Nephron (organoid): ENCODE results near the gene KDM5A.
"Not testable (repeated sequence)": the region's sequence is repeated elsewhere in the genome, so short reads cannot be mapped to it uniquely, and the experiment has no call there.

Experiments used
- H3K27ac Mint-ChIP-seq, 3 experiments: 2 replicates each; pipeline ENCODE4 v1.8.0; 2020; ENCODE audit warnings: mixed read lengths in 3 of 3, mild to moderate bottlenecking in 2 of 3, moderate library complexity in 1 of 3
- H3K27me3 Mint-ChIP-seq: 2 replicates; pipeline ENCODE4 v1.8.0; 2021; ENCODE audit warnings: low read depth, mild to moderate bottlenecking, moderate library complexity, mixed read lengths
- H3K36me3 Mint-ChIP-seq: 2 replicates; pipeline ENCODE4 v1.8.0; 2020; ENCODE audit warnings: low read depth, mixed read lengths
- H3K4me1 Mint-ChIP-seq: 2 replicates; pipeline ENCODE4 v1.8.0; 2020; ENCODE audit warnings: mixed read lengths
- H3K4me3 Mint-ChIP-seq, 3 experiments: 2 replicates each; pipeline ENCODE4 v1.8.0; 2020; ENCODE audit warnings: mild to moderate bottlenecking in 3 of 3, mixed read lengths in 3 of 3, moderate library complexity in 2 of 3
- H3K9me3 Mint-ChIP-seq: 2 replicates; pipeline ENCODE4 v1.8.0; 2020; ENCODE audit warnings: mixed read lengths
- TF ChIP-seq, protein P1 (sequence below), 3 experiments: fragments of 200-600 bp; sonication (generic); IDR thresholded peaks; one replicate each; pipeline ENCODE4 v1.5.0; 2021; ENCODE audit warnings: antibody characterized with exemption in 3 of 3; ENCODE audit not compliant: unreplicated experiment in 3 of 3

KDM5A gene

DNA sequence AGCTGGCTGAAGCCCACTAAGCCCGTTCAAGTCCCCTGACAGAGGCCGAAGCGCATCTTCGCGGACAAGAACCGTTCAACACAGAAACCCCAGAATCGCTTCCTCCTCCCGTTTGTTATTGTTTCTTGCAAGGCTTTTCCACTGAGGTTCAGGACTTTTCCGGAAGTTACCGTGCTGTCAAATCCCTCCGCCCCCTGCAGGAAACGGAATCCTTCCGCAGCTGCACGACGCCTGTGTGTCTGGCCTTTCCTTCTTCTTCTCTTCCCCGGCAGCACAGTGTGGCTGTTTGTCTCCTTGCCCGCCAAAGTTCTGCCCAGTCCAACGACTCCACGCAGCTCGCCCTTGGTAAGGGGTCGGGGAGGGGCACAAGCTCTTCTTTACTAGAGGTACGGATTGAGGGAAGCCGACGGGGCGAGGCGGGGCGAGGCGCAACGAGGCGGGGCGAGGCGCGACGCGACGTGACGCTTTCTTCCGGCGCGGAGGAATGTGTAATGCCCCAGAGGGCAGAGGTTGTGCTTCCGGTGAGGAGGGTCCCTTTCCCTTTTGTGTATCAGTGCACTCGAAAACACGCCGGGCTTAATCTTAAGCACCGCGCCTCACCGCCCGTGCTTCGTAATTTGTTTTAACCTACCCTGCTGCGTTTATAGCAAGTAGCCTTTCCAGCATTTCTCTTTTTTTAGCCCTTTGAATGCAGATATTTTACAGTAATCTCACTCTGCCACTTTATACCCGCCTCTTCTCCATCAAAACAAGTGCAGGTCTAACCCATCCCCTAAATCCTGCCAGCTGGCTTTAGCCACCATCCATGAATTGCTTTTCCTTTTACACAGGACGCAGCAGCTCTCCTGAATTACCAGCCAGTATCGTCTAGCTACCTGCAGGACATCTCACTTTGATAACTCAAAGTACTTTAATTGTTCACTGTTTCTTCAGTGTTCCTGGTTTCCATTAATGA is at the start of gene KDM5A:
Gene KDM5A (minus strand): TSS at position 179 of the 955 bp plus-strand sequence. CDS start 229 bp downstream, outside the sequence.
- Mint-ChIP-seq H3K4me1 (peaks cover 24% of the 10 kb centered on the region), H3K4me3 (peak within 1 kb of the TSS; percentile 92 to 99 (median 96)), H3K27ac (peak within 1 kb of the TSS; percentile 97 to 99 (median 98)), H3K9me3 (no peaks in the 10 kb centered on the region), H3K27me3 (no peaks in the 10 kb centered on the region), H3K36me3 (peaks cover 12% of the 10 kb centered on the region)
- TF ChIP-seq, protein P1, sequence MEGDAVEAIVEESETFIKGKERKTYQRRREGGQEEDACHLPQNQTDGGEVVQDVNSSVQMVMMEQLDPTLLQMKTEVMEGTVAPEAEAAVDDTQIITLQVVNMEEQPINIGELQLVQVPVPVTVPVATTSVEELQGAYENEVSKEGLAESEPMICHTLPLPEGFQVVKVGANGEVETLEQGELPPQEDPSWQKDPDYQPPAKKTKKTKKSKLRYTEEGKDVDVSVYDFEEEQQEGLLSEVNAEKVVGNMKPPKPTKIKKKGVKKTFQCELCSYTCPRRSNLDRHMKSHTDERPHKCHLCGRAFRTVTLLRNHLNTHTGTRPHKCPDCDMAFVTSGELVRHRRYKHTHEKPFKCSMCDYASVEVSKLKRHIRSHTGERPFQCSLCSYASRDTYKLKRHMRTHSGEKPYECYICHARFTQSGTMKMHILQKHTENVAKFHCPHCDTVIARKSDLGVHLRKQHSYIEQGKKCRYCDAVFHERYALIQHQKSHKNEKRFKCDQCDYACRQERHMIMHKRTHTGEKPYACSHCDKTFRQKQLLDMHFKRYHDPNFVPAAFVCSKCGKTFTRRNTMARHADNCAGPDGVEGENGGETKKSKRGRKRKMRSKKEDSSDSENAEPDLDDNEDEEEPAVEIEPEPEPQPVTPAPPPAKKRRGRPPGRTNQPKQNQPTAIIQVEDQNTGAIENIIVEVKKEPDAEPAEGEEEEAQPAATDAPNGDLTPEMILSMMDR (IDR thresholded peaks at IDR 0.05; ENCODE audit: unreplicated experiment in 3 of 3) = no peak

DNA sequence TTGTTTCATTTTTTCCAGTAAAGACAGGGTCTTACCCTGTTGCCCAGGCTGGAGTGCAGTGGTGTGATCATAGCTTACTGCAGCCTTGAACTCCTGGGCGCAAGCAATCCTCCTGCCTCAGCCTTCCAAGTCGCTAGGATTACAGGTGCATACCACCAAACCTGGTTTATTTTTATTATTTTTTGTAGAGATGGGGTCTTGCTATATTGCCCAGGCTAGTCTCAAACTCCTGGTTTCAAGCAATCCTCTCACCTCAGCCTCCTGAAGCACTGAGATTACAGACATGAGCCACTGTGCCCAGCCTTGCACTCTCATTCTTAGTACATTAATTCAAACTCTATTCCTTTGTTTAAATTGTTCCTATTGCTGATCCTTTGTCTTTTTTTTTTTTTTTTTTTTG is 46.6 kb upstream of the KDM5A start:
- H3K4me1 Mint-ChIP-seq, H3K27ac Mint-ChIP-seq, H3K4me3 Mint-ChIP-seq, H3K9me3 Mint-ChIP-seq, H3K27me3 Mint-ChIP-seq: not testable (repeated sequence)
- peaks cover 61% of the 10 kb centered on the region for H3K36me3 Mint-ChIP-seq

DNA sequence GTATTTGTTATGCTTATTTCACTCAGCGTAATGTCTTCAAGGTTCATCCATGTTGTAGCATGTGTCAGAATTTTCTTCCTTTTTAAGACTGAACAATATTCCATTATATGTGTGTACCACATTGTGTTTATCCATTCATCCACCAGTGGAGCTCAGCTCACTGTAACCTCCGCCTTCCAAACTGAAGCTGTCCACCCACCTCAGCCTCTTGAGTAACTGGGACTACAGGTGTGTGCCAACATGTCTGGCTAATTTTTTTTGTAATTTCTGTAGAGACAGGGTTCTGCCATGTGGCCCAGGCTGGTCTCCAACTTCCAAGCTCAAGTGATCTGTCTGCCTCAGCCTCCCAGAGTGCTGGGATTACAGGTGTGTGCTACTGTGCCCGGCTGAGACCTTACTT is 33.4 kb upstream of the KDM5A start:
- H3K27ac Mint-ChIP-seq = no peak overlapping the region
- no peaks in the 10 kb centered on the region for H3K9me3 Mint-ChIP-seq
- H3K36me3 Mint-ChIP-seq = peaks cover 44% of the 10 kb centered on the region
- TF ChIP-seq, protein P1 (IDR thresholded peaks at IDR 0.05; ENCODE audit: unreplicated experiment in 3 of 3) = no peak
- H3K4me3 Mint-ChIP-seq = no peak overlapping the region
- H3K4me1 Mint-ChIP-seq = no peaks in the 10 kb centered on the region
- no peaks in the 10 kb centered on the region for H3K27me3 Mint-ChIP-seq

DNA sequence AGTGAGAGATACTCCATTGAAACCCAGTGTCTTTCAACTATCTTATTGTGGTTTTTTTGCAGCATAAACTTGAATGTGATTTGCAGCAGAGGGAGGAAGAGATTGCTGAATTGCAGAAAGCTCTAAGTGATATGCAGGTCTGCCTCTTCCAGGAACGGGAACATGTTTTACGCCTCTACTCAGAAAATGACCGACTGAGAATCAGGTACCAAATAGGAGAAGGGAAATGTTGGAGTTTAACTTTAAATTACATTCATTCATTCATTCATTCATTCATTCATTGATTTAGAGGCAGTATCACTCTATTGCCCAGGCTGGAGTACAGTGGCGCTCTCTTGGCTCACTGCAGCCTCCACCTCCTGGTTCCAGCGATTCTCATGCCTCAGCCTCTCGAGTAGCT is 29.3 kb upstream of the KDM5A start:
- Mint-ChIP-seq H3K36me3 (peaks cover 43% of the 10 kb centered on the region), H3K27me3 (no peaks in the 10 kb centered on the region), H3K27ac (no peak overlapping the region), H3K9me3 (no peaks in the 10 kb centered on the region), H3K4me1 (no peaks in the 10 kb centered on the region), H3K4me3 (no peak overlapping the region)
- TF ChIP-seq, protein P1 (IDR thresholded peaks at IDR 0.05; ENCODE audit: unreplicated experiment in 3 of 3) = no peak

DNA sequence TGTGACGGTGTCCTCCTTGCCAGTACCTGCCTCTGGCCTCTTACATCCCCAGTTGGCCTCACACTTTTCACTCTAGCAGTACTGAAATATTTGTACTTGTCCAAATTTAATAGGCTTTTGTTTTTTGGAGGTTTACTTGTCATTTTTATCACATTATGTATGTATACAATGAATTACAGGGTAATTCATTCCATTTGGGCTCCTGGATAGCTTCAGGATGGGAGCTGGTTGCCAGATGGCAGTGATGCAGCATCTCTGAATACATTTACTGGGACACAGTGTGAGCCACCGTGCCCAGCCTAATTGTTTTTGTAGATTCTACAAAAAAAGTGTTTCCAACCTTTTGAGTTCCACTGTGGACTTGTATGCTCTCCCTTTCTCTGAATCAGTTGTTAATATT is 25.7 kb upstream of the KDM5A start:
- Mint-ChIP-seq H3K4me3 (no peak overlapping the region), H3K36me3 (peaks cover 51% of the 10 kb centered on the region), H3K27me3 (no peaks in the 10 kb centered on the region), H3K27ac (no peak overlapping the region), H3K4me1 (no peaks in the 10 kb centered on the region), H3K9me3 (no peaks in the 10 kb centered on the region)
- TF ChIP-seq, protein P1 (IDR thresholded peaks at IDR 0.05; ENCODE audit: unreplicated experiment in 3 of 3) = no peak

DNA sequence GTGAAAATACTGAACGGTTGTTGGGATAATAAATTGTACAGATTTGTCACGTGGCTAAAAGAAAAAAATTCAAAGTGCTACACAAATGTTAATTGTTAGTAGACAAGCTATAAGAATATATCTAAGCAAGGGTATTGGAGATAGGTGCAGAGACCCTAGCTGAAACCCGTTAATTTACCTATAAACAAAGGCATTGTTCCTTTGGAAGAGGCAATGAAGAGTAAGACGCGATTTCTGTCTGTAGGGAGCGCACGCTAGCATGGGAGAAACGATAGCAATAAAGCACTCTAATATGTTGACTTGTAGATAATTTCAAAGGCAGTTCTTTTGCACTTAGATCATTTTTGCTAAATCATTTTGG is 12.9 kb upstream of the KDM5A start:
- no peaks in the 10 kb centered on the region for H3K27me3 Mint-ChIP-seq
- TF ChIP-seq, protein P1 (IDR thresholded peaks at IDR 0.05; ENCODE audit: unreplicated experiment in 3 of 3) = peak in 2 of 3 experiments; percentile 24 to 26
- H3K27ac Mint-ChIP-seq = no peak overlapping the region
- no peak overlapping the region for H3K4me3 Mint-ChIP-seq
- peaks cover 13% of the 10 kb centered on the region for H3K36me3 Mint-ChIP-seq
- H3K9me3 Mint-ChIP-seq = no peaks in the 10 kb centered on the region
- no peaks in the 10 kb centered on the region for H3K4me1 Mint-ChIP-seq
